DND-41 (cell line): ENCODE measurements around the gene NKTR.

ENCODE experiments used
- ATAC-seq: fragments of 200-7000 bp; cut with Tn5 transposase; 3 replicates; pipeline ENCODE4 v1.9.1; 2021; ENCODE audit warnings: low read depth; ENCODE audit not compliant: insufficient read depth
- DNase-seq: peaks from one replicate; pipeline ENCODE4 v3.0.0-alpha.2; 2020
- H2AFZ ChIP-seq: 2 replicates; pipeline ENCODE4 v1.6.0; 2012; ENCODE audit warnings: low read depth, low read length
- H3K27ac ChIP-seq: 2 replicates; pipeline ENCODE4 v1.5.1; 2012; ENCODE audit warnings: low read length, inconsistent platforms
- H3K27me3 ChIP-seq: fragments of 200-600 bp; sonication (generic); 2 replicates; pipeline ENCODE4 v1.6.0; 2012; ENCODE audit warnings: low read length, mild to moderate bottlenecking, inconsistent platforms; ENCODE audit not compliant: insufficient read depth, poor library complexity
- H3K36me3 ChIP-seq: 2 replicates; pipeline ENCODE4 v1.5.1; 2012; ENCODE audit warnings: low read length, inconsistent platforms; ENCODE audit not compliant: insufficient read depth
- H3K4me1 ChIP-seq: 2 replicates; pipeline ENCODE4 v1.5.1; 2012; ENCODE audit warnings: mild to moderate bottlenecking, low read length; ENCODE audit not compliant: insufficient read depth
- H3K4me2 ChIP-seq: 2 replicates; pipeline ENCODE4 v1.6.0; 2012; ENCODE audit warnings: mild to moderate bottlenecking, moderate library complexity, low read length, inconsistent platforms; ENCODE audit not compliant: insufficient read depth
- H3K4me3 ChIP-seq, 2 experiments: fragments of 200-600 bp in 1 of 2; shearing (Covaris generic) in 1 of 2; 2 replicates each; pipeline ENCODE4 v1.5.1; 2012 to 2016; ENCODE audit warnings: inconsistent platforms in 2 of 2, low read length in 2 of 2, mild to moderate bottlenecking in 2 of 2, low read depth in 1 of 2, moderate library complexity in 1 of 2
- H3K79me2 ChIP-seq: 2 replicates; pipeline ENCODE4 v1.6.0; 2012; ENCODE audit warnings: low read length, inconsistent platforms; ENCODE audit not compliant: insufficient read depth
- H3K9ac ChIP-seq: 2 replicates; pipeline ENCODE4 v1.6.0; 2012; ENCODE audit warnings: low read depth, mild to moderate bottlenecking, inconsistent platforms, low read length, moderate library complexity
- H3K9me3 ChIP-seq: 2 replicates; pipeline ENCODE4 v1.5.1; 2012; ENCODE audit warnings: low read length, moderate library complexity, mild to moderate bottlenecking, inconsistent platforms; ENCODE audit not compliant: insufficient read depth, severe bottlenecking
- H4K20me1 ChIP-seq: 2 replicates; pipeline ENCODE4 v1.6.0; 2012; ENCODE audit warnings: low read length; ENCODE audit not compliant: insufficient read depth
- CTCF ChIP-seq: IDR thresholded peaks from 2 replicates; pipeline ENCODE4 v1.5.1; 2012; ENCODE audit warnings: borderline replicate concordance, low read length, moderate library complexity, mild to moderate bottlenecking; ENCODE audit not compliant: poor library complexity, severe bottlenecking; ENCODE audit errors: extremely low read depth
- EZH2 ChIP-seq: IDR thresholded peaks from 3 replicates; pipeline ENCODE4 v1.6.1; 2012; ENCODE audit warnings: borderline replicate concordance, low read depth, mild to moderate bottlenecking, moderate library complexity, low read length, inconsistent platforms; ENCODE audit not compliant: severe bottlenecking

The NKTR gene

DNA sequence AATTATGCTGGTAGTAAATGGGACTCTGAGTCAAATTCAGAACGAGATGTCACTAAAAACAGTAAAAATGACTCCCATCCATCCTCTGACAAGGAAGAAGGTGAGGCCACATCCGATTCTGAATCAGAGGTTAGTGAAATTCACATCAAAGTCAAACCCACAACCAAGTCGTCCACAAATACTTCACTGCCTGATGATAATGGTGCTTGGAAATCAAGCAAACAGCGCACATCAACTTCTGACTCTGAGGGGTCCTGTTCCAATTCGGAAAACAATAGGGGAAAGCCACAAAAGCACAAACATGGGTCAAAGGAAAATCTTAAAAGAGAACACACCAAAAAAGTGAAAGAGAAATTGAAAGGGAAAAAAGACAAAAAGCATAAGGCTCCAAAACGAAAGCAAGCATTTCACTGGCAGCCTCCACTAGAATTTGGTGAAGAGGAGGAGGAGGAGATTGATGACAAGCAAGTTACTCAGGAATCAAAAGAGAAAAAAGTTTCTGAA, 37.9 kb downstream of the NKTR start:
- no peak overlapping the region for H3K4me3 ChIP-seq
- no peak overlapping the region for H3K4me2 ChIP-seq
- no peak overlapping the region for H3K27ac ChIP-seq
- no peaks in the 10 kb centered on the region for H3K27me3 ChIP-seq
- no peak for ATAC-seq
- TF ChIP-seq CTCF: no peak
- TF ChIP-seq EZH2: no peak
- H3K4me1 ChIP-seq: no peaks in the 10 kb centered on the region
- H2AFZ ChIP-seq: no peak overlapping the region
- no peak overlapping the region for H3K9ac ChIP-seq
- peaks cover 7% of the 10 kb centered on the region; the same call in 1 of the 2 replicates for H3K79me2 ChIP-seq
- H3K9me3 ChIP-seq: no peaks in the 10 kb centered on the region
- peaks cover 10% of the 10 kb centered on the region; the same call in 1 of the 2 replicates for H4K20me1 ChIP-seq
- peaks cover 94% of the 10 kb centered on the region for H3K36me3 ChIP-seq
- no peak for DNase-seq

GRCh38 chr3:42639192-42639591, 38.7 kb downstream of the NKTR start:
- H3K9ac ChIP-seq: no peak overlapping the region
- peaks cover 7% of the 10 kb centered on the region; the same call in 1 of the 2 replicates for H3K79me2 ChIP-seq
- H3K27ac ChIP-seq: no peak overlapping the region
- H3K9me3 ChIP-seq: no peaks in the 10 kb centered on the region
- ATAC-seq: no peak
- H2AFZ ChIP-seq: no peak overlapping the region
- TF ChIP-seq EZH2 (no peak), CTCF (no peak)
- no peak overlapping the region for H3K4me3 ChIP-seq
- H3K27me3 ChIP-seq: no peaks in the 10 kb centered on the region
- DNase-seq: no peak
- peaks cover 94% of the 10 kb centered on the region for H3K36me3 ChIP-seq
- H4K20me1 ChIP-seq: peaks cover 10% of the 10 kb centered on the region; the same call in 1 of the 2 replicates
- H3K4me1 ChIP-seq: no peaks in the 10 kb centered on the region
- H3K4me2 ChIP-seq: no peak overlapping the region

- Histone ChIP-seq H3K27me3 (no peaks in the 10 kb centered on the region), H3K9me3 (no peaks in the 10 kb centered on the region), H3K4me2 (no peak overlapping the region), H3K36me3 (peaks cover 95% of the 10 kb centered on the region), H3K4me1 (no peaks in the 10 kb centered on the region), H3K4me3 (no peak overlapping the region), H3K27ac (no peak overlapping the region), H4K20me1 (peaks cover 14% of the 10 kb centered on the region), H3K9ac (no peak overlapping the region), H2AFZ (no peak overlapping the region), H3K79me2 (peaks cover 7% of the 10 kb centered on the region; the same call in 1 of the 2 replicates)
- TF ChIP-seq EZH2: no peak
- no peak for TF ChIP-seq CTCF
- DNase-seq (no peak), ATAC-seq (no peak)
Observed at GRCh38 chr3:42640129-42640528, 39.6 kb downstream of the NKTR start.
